ENCODE measurements around the gene TENM4.

Gene TENM4

GRCh38 chr11:78821371-78822306, 619.2 kb downstream of the TENM4 start:
- no peak for DNase-seq

GRCh38 chr11:78820741-78821140, 620.1 kb downstream of the TENM4 start:
- DNase-seq: no peak

- DNase-seq: no peak
Observed at GRCh38 chr11:78818201-78818600, 622.6 kb downstream of the TENM4 start.

GRCh38 chr11:78815831-78816230, 625.0 kb downstream of the TENM4 start:
- DNase-seq: no peak

GRCh38 chr11:78812513-78813293, 628.1 kb downstream of the TENM4 start:
- DNase-seq: no peak

GRCh38 chr11:78810559-78811009, 630.2 kb downstream of the TENM4 start:
- no peak for DNase-seq

- DNase-seq: no peak
Observed at GRCh38 chr11:78809931-78810541, 630.8 kb downstream of the TENM4 start.

- DNase-seq: no peak
Observed at GRCh38 chr11:78808923-78809322, 631.9 kb downstream of the TENM4 start.

GRCh38 chr11:78807351-78807750, 633.5 kb downstream of the TENM4 start:
- no peak for DNase-seq

GRCh38 chr11:78806214-78807004, 634.4 kb downstream of the TENM4 start:
- DNase-seq: no peak

GRCh38 chr11:78804991-78805390, 635.8 kb downstream of the TENM4 start:
- DNase-seq: no peak

- no peak for DNase-seq
Observed at GRCh38 chr11:78803995-78804394, 636.8 kb downstream of the TENM4 start.

- DNase-seq: no peak
Observed at GRCh38 chr11:78802058-78802761, 638.6 kb downstream of the TENM4 start.

GRCh38 chr11:78801161-78801884, 639.5 kb downstream of the TENM4 start:
- DNase-seq: peak in 1 of 2 experiments; percentile 33

GRCh38 chr11:78800756-78801155, 640.1 kb downstream of the TENM4 start:
- no peak for DNase-seq

- no peak for DNase-seq
Observed at GRCh38 chr11:78800096-78800690, 640.6 kb downstream of the TENM4 start.

- DNase-seq: peak; percentile 50 to 62
Observed at GRCh38 chr11:78798663-78799062, 642.2 kb downstream of the TENM4 start.

GRCh38 chr11:78797559-78797958, 643.3 kb downstream of the TENM4 start:
- DNase-seq: no peak

GRCh38 chr11:78796956-78797355, 643.9 kb downstream of the TENM4 start:
- DNase-seq: no peak

GRCh38 chr11:78795621-78796261, 645.1 kb downstream of the TENM4 start:
- no peak for DNase-seq
